Suprapubic skin (tissue), 4 donors: ENCODE results near the gene TMEM114. TPM values are rescaled to one million over a fixed set of nuclear protein-coding genes. Genes with fewer than 3 reads are reported as not detected.

Experiments used
- DNase-seq, 2 donors: peaks; one replicate each; pipeline ENCODE4 v3.0.0-alpha.2; 2019; ENCODE audit warnings: low spot score in 2 of 2
- H3K27ac ChIP-seq: fragments of 200-600 bp; sonication (generic); one replicate; pipeline ENCODE4 v1.5.1; 2019
- H3K27me3 ChIP-seq: fragments of 200-600 bp; sonication (generic); one replicate; pipeline ENCODE4 v1.5.1; 2019
- H3K36me3 ChIP-seq: fragments of 200-600 bp; sonication (generic); one replicate; pipeline ENCODE4 v1.5.1; 2019
- H3K4me1 ChIP-seq: fragments of 200-600 bp; sonication (generic); one replicate; pipeline ENCODE4 v1.5.1; 2019
- H3K4me3 ChIP-seq: fragments of 200-600 bp; sonication (generic); one replicate; pipeline ENCODE4 v1.5.1; 2019; ENCODE audit warnings: mild to moderate bottlenecking
- H3K9me3 ChIP-seq: fragments of 200-600 bp; sonication (generic); one replicate; pipeline ENCODE4 v1.5.1; 2019
- EP300 ChIP-seq: sonication (generic); formaldehyde crosslinking; IDR thresholded peaks from one replicate; pipeline ENCODE4 v1.6.1; 2017; ENCODE audit warnings: antibody characterized with exemption
- POLR2A ChIP-seq, 2 donors: fragments of 450-650 bp; IDR thresholded peaks; one replicate each; pipeline ENCODE4 v1.6.1; 2017; ENCODE audit warnings: antibody characterized with exemption in 2 of 2, mild to moderate bottlenecking in 2 of 2, moderate library complexity in 2 of 2
- POLR2AphosphoS5 ChIP-seq, 3 donors: sonication (generic); formaldehyde crosslinking; IDR thresholded peaks; one replicate each; pipeline ENCODE4 v1.6.1; 2017; ENCODE audit warnings: antibody characterized with exemption in 3 of 3
- WGBS: methylation state at CpG from one replicate; pipeline ENCODE4 v1.1.5; 2018; 5-methylcytosine and 5-hydroxymethylcytosine counted together
- total RNA-seq, 4 donors: library from RNA; depleted of rRNA; stranded (reverse); fragments of >200 nt; gene quantifications; one replicate each; pipeline ENCODE4 v1.1.0, GENCODE V29; 2016
- TF ChIP-seq, protein P1 (sequence below), 2 donors: fragments of 200-600 bp in 1 of 2; fragments of 450-650 bp in 1 of 2; sonication (generic) in 1 of 2; IDR thresholded peaks; one replicate each; pipeline ENCODE4 v1.5.1; 2016 to 2019; ENCODE audit warnings: antibody characterized with exemption in 2 of 2, mild to moderate bottlenecking in 1 of 2, moderate library complexity in 1 of 2

Gene TMEM114
- total RNA-seq, 4 donors from 2014 or later: not detected

DNA sequence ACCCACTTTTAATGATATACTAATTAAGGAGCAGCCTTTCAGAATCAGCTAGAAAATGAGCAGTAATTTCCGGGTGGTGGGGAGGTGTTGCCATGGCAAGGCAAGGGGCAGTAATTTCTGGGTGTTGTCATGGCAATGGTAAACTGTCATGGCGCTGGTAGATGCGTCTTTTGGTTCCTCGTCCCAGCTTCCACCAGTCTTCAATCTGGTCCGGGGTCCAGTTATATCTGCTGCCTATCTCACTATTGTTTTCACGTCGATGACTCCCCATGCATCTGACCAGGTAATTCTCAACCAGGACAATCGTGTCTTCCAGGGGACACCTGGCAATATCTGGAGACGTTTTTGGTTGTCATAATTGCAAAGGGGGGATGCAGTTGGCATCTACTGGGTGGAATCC is 34.9 kb downstream of the TMEM114 start:
- no peak overlapping the region for H3K4me3 ChIP-seq
- no peaks in the 10 kb centered on the region for H3K9me3 ChIP-seq
- no peaks in the 10 kb centered on the region for H3K4me1 ChIP-seq
- 67% methylated on average over 8 of the region's 9 CpGs for WGBS
- peaks cover 56% of the 10 kb centered on the region for H3K27me3 ChIP-seq
- no peak for DNase-seq
- TF ChIP-seq, protein P1, sequence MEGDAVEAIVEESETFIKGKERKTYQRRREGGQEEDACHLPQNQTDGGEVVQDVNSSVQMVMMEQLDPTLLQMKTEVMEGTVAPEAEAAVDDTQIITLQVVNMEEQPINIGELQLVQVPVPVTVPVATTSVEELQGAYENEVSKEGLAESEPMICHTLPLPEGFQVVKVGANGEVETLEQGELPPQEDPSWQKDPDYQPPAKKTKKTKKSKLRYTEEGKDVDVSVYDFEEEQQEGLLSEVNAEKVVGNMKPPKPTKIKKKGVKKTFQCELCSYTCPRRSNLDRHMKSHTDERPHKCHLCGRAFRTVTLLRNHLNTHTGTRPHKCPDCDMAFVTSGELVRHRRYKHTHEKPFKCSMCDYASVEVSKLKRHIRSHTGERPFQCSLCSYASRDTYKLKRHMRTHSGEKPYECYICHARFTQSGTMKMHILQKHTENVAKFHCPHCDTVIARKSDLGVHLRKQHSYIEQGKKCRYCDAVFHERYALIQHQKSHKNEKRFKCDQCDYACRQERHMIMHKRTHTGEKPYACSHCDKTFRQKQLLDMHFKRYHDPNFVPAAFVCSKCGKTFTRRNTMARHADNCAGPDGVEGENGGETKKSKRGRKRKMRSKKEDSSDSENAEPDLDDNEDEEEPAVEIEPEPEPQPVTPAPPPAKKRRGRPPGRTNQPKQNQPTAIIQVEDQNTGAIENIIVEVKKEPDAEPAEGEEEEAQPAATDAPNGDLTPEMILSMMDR (IDR thresholded peaks at IDR 0.05): no peak
- no peak for TF ChIP-seq EP300
- no peak for TF ChIP-seq POLR2AphosphoS5 (IDR thresholded peaks at IDR 0.05)
- no peak for TF ChIP-seq POLR2A (IDR thresholded peaks at IDR 0.05)
- H3K36me3 ChIP-seq: no peaks in the 10 kb centered on the region
- no peak overlapping the region for H3K27ac ChIP-seq

DNA sequence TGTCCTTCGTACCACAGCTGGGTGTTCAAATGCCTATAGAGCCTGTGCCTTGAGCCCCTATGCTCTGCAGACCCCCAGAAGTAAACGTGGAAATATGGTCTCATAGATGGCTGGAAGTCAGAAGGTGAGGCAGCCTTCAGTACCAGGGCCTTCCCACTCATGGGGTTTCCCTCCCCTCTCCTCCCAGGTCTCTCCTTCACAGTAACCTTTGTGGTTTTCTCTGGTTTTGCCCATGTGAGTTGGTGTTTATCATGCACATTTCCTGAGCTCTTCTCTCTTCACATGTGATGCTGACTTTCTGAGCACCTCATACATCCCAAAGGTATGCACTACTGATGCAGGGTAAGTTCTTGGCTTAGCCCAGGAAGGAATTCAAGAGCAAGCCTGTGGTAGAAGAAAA is 35.4 kb downstream of the TMEM114 start:
- 64% methylated on average over 2 of the region's 2 CpGs for WGBS
- Histone ChIP-seq H3K9me3 (no peaks in the 10 kb centered on the region), H3K4me3 (no peak overlapping the region), H3K27me3 (peaks cover 62% of the 10 kb centered on the region), H3K36me3 (no peaks in the 10 kb centered on the region), H3K4me1 (no peaks in the 10 kb centered on the region), H3K27ac (no peak overlapping the region)
- TF ChIP-seq POLR2AphosphoS5 (IDR thresholded peaks at IDR 0.05) (no peak), POLR2A (IDR thresholded peaks at IDR 0.05) (no peak), EP300 (no peak)
- TF ChIP-seq, protein P1 (IDR thresholded peaks at IDR 0.05): no peak
- DNase-seq: no peak

DNA sequence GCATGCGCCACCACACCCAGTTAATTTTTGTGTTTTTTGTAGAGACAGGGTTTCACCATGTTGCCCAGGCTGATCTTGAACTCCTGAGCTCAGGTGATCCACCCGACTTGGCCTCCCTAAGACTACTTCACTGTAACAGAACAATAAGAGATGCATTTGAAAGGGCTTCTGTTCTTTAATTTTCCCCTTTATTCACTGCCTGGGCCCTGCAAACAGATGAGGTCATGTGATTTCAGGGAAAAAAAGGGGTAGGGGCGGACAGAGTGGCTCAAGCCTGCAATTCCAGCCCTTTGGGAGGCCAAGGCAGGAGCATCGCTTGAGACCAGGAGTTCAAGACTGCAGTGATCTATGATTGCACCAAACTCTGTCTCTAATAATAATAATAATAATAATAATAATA is 36.3 kb downstream of the TMEM114 start:
- no peaks in the 10 kb centered on the region for H3K4me1 ChIP-seq
- TF ChIP-seq POLR2AphosphoS5 (IDR thresholded peaks at IDR 0.05): no peak
- TF ChIP-seq POLR2A (IDR thresholded peaks at IDR 0.05): no peak
- TF ChIP-seq EP300: no peak
- TF ChIP-seq, protein P1 (IDR thresholded peaks at IDR 0.05): no peak
- H3K4me3 ChIP-seq: no peak overlapping the region
- peaks cover 66% of the 10 kb centered on the region for H3K27me3 ChIP-seq
- H3K9me3 ChIP-seq: no peaks in the 10 kb centered on the region
- no peak for DNase-seq
- 73% methylated on average over 4 of the region's 4 CpGs for WGBS
- no peak overlapping the region for H3K27ac ChIP-seq
- H3K36me3 ChIP-seq: no peaks in the 10 kb centered on the region

DNA sequence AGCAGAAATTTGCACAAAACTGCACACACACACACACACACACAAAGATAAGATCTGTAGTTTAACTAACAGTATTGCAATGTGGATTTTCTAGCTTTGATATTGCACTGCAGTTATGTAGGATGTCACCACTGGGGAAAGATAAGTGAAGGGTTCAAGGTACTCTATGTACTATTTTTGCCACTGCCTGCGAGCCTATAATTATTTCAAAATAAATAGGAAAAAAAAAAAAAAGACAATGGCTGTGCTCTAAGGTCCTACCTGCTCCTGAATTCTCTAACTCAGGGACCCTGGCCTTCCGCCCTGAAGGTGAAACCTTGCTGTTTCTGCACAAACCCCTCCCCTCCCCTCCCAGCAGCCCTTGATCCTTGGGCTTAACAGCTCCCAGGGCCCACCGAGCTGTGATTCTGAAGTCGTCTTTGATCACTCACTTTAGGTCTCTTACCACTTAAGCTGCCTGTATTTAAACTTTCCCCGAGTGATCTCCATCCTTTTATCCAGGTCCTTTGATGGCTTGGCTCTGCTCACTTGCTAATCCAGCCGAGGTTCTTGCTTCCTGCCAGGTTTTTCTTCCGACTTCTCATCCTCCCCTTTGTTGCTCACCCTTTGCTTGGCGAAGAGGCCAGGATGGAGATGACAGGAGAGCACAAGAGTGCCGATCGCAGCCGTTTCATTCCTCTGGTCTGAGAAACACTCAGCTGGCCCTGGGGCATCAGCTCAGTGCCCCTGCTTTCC is 37.7 kb downstream of the TMEM114 start:
- WGBS: 20% methylated on average over 11 of the region's 11 CpGs
- H3K27ac ChIP-seq: no peak overlapping the region
- H3K36me3 ChIP-seq: no peaks in the 10 kb centered on the region
- no peaks in the 10 kb centered on the region for H3K9me3 ChIP-seq
- H3K27me3 ChIP-seq: peaks cover 66% of the 10 kb centered on the region
- TF ChIP-seq EP300 (no peak), POLR2A (IDR thresholded peaks at IDR 0.05) (no peak), POLR2AphosphoS5 (IDR thresholded peaks at IDR 0.05) (no peak)
- TF ChIP-seq, protein P1 (IDR thresholded peaks at IDR 0.05): no peak
- H3K4me1 ChIP-seq: no peaks in the 10 kb centered on the region
- DNase-seq: no peak
- no peak overlapping the region for H3K4me3 ChIP-seq

DNA sequence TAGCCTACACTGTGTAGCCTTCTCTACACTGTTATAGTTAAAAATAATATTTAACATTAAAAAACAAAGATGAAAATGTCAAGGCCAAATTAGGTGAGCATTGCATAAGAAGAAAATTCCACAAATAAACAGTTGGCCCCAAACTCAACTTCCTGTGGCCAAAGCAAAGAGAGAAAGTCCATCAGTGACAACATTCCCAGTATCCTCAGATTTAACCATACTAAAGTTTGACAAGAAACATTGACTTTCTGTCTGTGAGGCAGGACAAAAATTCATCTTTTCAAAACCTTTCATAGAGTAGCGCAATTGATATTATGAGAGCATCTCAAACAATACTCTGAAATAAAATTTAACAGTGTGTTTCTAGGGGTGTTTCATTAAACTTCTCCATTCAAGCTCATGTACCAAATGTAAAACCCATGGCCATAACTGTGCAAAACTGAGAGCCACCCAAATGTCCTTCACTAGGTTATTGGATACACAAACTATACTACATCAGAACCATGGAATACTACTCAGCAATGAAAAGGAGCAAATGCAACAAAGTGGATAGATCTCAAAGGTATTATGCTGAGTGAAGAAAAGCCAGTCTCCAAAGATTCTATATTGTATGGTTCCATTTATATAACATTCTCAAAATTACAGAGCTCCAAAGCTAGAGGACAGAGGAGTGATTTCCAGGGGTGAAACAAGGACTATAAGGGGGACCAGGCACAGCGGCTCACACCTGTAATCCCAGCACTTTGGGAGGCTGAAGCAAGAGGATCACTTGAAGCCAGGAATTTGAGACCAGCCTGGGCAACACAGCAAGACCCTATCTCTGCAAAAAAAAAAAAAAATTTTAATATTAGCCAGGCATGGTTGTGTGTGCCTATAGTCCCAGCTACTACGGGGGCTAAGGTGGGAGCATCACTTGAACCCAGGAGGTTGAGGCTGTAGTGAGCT is 38.7 kb downstream of the TMEM114 start:
- Histone ChIP-seq H3K4me3 (no peak overlapping the region), H3K27me3 (peaks cover 58% of the 10 kb centered on the region), H3K4me1 (no peaks in the 10 kb centered on the region), H3K27ac (no peak overlapping the region), H3K36me3 (no peaks in the 10 kb centered on the region), H3K9me3 (no peaks in the 10 kb centered on the region)
- 89% methylated on average over 3 of the region's 3 CpGs for WGBS
- DNase-seq: no peak
- TF ChIP-seq, protein P1 (IDR thresholded peaks at IDR 0.05): no peak
- TF ChIP-seq POLR2AphosphoS5 (IDR thresholded peaks at IDR 0.05): no peak
- no peak for TF ChIP-seq EP300
- no peak for TF ChIP-seq POLR2A (IDR thresholded peaks at IDR 0.05)
